IPS-20b (cell line): ENCODE measurements around the gene UTP15.

Source experiments
- H3K27ac ChIP-seq: one replicate; pipeline ENCODE4 v1.5.1; 2013; ENCODE audit warnings: low read length
- H3K27me3 ChIP-seq: 2 replicates; pipeline ENCODE4 v1.6.1; 2013; ENCODE audit warnings: mild to moderate bottlenecking, low read length, inconsistent platforms; ENCODE audit not compliant: insufficient read depth
- H3K36me3 ChIP-seq: 2 replicates; pipeline ENCODE4 v1.6.1; 2013; ENCODE audit warnings: low read depth, mild to moderate bottlenecking, inconsistent platforms, low read length, moderate library complexity; ENCODE audit not compliant: insufficient read depth
- H3K4me1 ChIP-seq: 2 replicates; pipeline ENCODE4 v1.6.1; 2013; ENCODE audit warnings: mild to moderate bottlenecking, control low read depth, inconsistent platforms, low read length, moderate library complexity; ENCODE audit not compliant: insufficient read depth
- H3K4me3 ChIP-seq: 2 replicates; pipeline ENCODE4 v1.5.1; 2013; ENCODE audit warnings: mild to moderate bottlenecking, low read length, inconsistent platforms
- H3K9ac ChIP-seq: 2 replicates; pipeline ENCODE4 v1.6.1; 2013; ENCODE audit warnings: low read depth, mild to moderate bottlenecking, inconsistent platforms, low read length, moderate library complexity
- H3K9me3 ChIP-seq: 2 replicates; pipeline ENCODE4 v1.6.1; 2013; ENCODE audit warnings: mild to moderate bottlenecking, low read depth, low read length, inconsistent platforms; ENCODE audit not compliant: insufficient read depth

The UTP15 gene

GRCh38 chr5:73607228-73607627 lies 41.7 kb downstream of the UTP15 start:
- Histone ChIP-seq H3K27me3 (no peaks in the 10 kb centered on the region), H3K36me3 (no peaks in the 10 kb centered on the region), H3K27ac (no peak overlapping the region), H3K4me3 (no peak overlapping the region), H3K9me3 (no peaks in the 10 kb centered on the region), H3K9ac (no peak overlapping the region), H3K4me1 (no peaks in the 10 kb centered on the region)

- Histone ChIP-seq H3K9me3 (no peaks in the 10 kb centered on the region), H3K27ac (no peak overlapping the region)
Measured at GRCh38 chr5:73612799-73613198, 47.3 kb downstream of the UTP15 start.

GRCh38 chr5:73615085-73615484 lies 49.5 kb downstream of the UTP15 start:
- no peak overlapping the region for H3K9ac ChIP-seq
- no peaks in the 10 kb centered on the region for H3K9me3 ChIP-seq
- no peaks in the 10 kb centered on the region for H3K36me3 ChIP-seq
- H3K27me3 ChIP-seq: no peaks in the 10 kb centered on the region
- H3K27ac ChIP-seq: no peak overlapping the region
- H3K4me3 ChIP-seq: no peak overlapping the region
- H3K4me1 ChIP-seq: no peaks in the 10 kb centered on the region; the same call in 1 of the 2 replicates

More at GRCh38 chr5:73612799-73613198, 47.3 kb downstream of the UTP15 start:
- no peak overlapping the region for H3K9ac ChIP-seq
- no peaks in the 10 kb centered on the region for H3K36me3 ChIP-seq
- no peaks in the 10 kb centered on the region for H3K27me3 ChIP-seq
- no peaks in the 10 kb centered on the region; the same call in 1 of the 2 replicates for H3K4me1 ChIP-seq
- no peak overlapping the region for H3K4me3 ChIP-seq

- H3K9me3 ChIP-seq: no peaks in the 10 kb centered on the region
- no peaks in the 10 kb centered on the region for H3K27me3 ChIP-seq
- H3K36me3 ChIP-seq: no peaks in the 10 kb centered on the region
- no peaks in the 10 kb centered on the region; the same call in 1 of the 2 replicates for H3K4me1 ChIP-seq
- H3K9ac ChIP-seq: no peak overlapping the region
- no peak overlapping the region for H3K27ac ChIP-seq
- no peak overlapping the region for H3K4me3 ChIP-seq
Measured at GRCh38 chr5:73615947-73616346, 50.4 kb downstream of the UTP15 start.

- Histone ChIP-seq H3K4me1 (peaks cover 3% of the 10 kb centered on the region; the same call in 1 of the 2 replicates), H3K27me3 (no peaks in the 10 kb centered on the region), H3K9ac (no peak overlapping the region), H3K27ac (no peak overlapping the region), H3K9me3 (no peaks in the 10 kb centered on the region), H3K4me3 (no peak overlapping the region), H3K36me3 (no peaks in the 10 kb centered on the region)
Measured at GRCh38 chr5:73617510-73618279, 52.2 kb downstream of the UTP15 start.

- H3K9me3 ChIP-seq: no peaks in the 10 kb centered on the region
- no peaks in the 10 kb centered on the region for H3K27me3 ChIP-seq
- H3K4me3 ChIP-seq: no peak overlapping the region
- H3K27ac ChIP-seq: no peak overlapping the region
- H3K36me3 ChIP-seq: no peaks in the 10 kb centered on the region
- H3K4me1 ChIP-seq: peaks cover 3% of the 10 kb centered on the region; the same call in 1 of the 2 replicates
- H3K9ac ChIP-seq: no peak overlapping the region
Measured at GRCh38 chr5:73619606-73620333, 54.2 kb downstream of the UTP15 start.

- Histone ChIP-seq H3K27ac (no peak overlapping the region), H3K4me1 (peaks cover 7% of the 10 kb centered on the region; the same call in 1 of the 2 replicates), H3K9ac (no peak overlapping the region), H3K4me3 (no peak overlapping the region), H3K27me3 (peaks cover 5% of the 10 kb centered on the region), H3K36me3 (no peaks in the 10 kb centered on the region), H3K9me3 (no peaks in the 10 kb centered on the region)
Measured at GRCh38 chr5:73620334-73620687, 54.8 kb downstream of the UTP15 start.

GRCh38 chr5:73623060-73623459 lies 57.5 kb downstream of the UTP15 start:
- no peaks in the 10 kb centered on the region for H3K36me3 ChIP-seq
- H3K27ac ChIP-seq: no peak overlapping the region
- H3K9me3 ChIP-seq: no peaks in the 10 kb centered on the region
- H3K9ac ChIP-seq: no peak overlapping the region
- no peak overlapping the region for H3K4me3 ChIP-seq
- H3K27me3 ChIP-seq: peaks cover 29% of the 10 kb centered on the region
- peaks cover 10% of the 10 kb centered on the region; the same call in 1 of the 2 replicates for H3K4me1 ChIP-seq

GRCh38 chr5:73623901-73624404 lies 58.4 kb downstream of the UTP15 start:
- Histone ChIP-seq H3K27me3 (peaks cover 38% of the 10 kb centered on the region), H3K4me3 (no peak overlapping the region), H3K9ac (no peak overlapping the region), H3K9me3 (no peaks in the 10 kb centered on the region), H3K4me1 (peaks cover 10% of the 10 kb centered on the region; the same call in 1 of the 2 replicates), H3K36me3 (no peaks in the 10 kb centered on the region), H3K27ac (no peak overlapping the region)

- H3K4me1 ChIP-seq: peaks cover 10% of the 10 kb centered on the region; the same call in 1 of the 2 replicates
- no peak overlapping the region for H3K27ac ChIP-seq
- no peaks in the 10 kb centered on the region for H3K36me3 ChIP-seq
- H3K4me3 ChIP-seq: no peak overlapping the region
- peaks cover 47% of the 10 kb centered on the region for H3K27me3 ChIP-seq
- no peak overlapping the region for H3K9ac ChIP-seq
- no peaks in the 10 kb centered on the region for H3K9me3 ChIP-seq
Measured at GRCh38 chr5:73624888-73625287, 59.3 kb downstream of the UTP15 start.

GRCh38 chr5:73625372-73625943 lies 59.9 kb downstream of the UTP15 start:
- Histone ChIP-seq H3K9me3 (no peaks in the 10 kb centered on the region), H3K27me3 (peaks cover 52% of the 10 kb centered on the region), H3K9ac (no peak overlapping the region), H3K27ac (no peak overlapping the region), H3K36me3 (no peaks in the 10 kb centered on the region), H3K4me1 (peaks cover 10% of the 10 kb centered on the region; the same call in 1 of the 2 replicates), H3K4me3 (peak overlapping the region; percentile 58; the same call in 1 of the 2 replicates)
